Left ventricle myocardium inferior (tissue), 1 donor: Measurements from ENCODE around the gene PSENEN. TPM values are rescaled to one million over a fixed set of nuclear protein-coding genes. Genes with fewer than 3 reads are reported as not detected.

ENCODE experiments used
- DNase-seq: peaks from one replicate; pipeline ENCODE4 v3.0.0-alpha.2; 2020
- H3K27ac ChIP-seq: fragments of 200-600 bp; replicated peaks from 2 replicates; pipeline ENCODE4 v1.8.0; 2021
- H3K27me3 ChIP-seq: fragments of 200-600 bp; 2 replicates; pipeline ENCODE4 v1.8.0; 2021; ENCODE audit warnings: low read depth
- H3K36me3 ChIP-seq: fragments of 200-600 bp; 2 replicates; pipeline ENCODE4 v1.8.0; 2021
- H3K4me1 ChIP-seq: fragments of 200-600 bp; 2 replicates; pipeline ENCODE4 v1.8.0; 2021
- H3K4me3 ChIP-seq: fragments of 200-600 bp; 2 replicates; pipeline ENCODE4 v1.8.0; 2021; ENCODE audit warnings: mild to moderate bottlenecking, moderate library complexity
- H3K9me3 ChIP-seq: fragments of 200-600 bp; replicated peaks from 2 replicates; pipeline ENCODE4 v1.8.0; 2021
- CTCF ChIP-seq: fragments of 200-600 bp; IDR thresholded peaks from 2 replicates; pipeline ENCODE4 v1.8.0; 2021; ENCODE audit warnings: antibody characterized with exemption, mild to moderate bottlenecking, borderline replicate concordance
- intact Hi-C: fragments of 100-400 bp; cut with micrococcal nuclease; formaldehyde crosslinking; loops from one replicate; pipeline ENCODE4 v1.11.0; 2022
- total RNA-seq: library from RNA; stranded (reverse); fragmentation: NEBNext Ultra II Directional; extraction: Animal tissue kit (Norgen Biotek cat#: 25700); gene quantifications from one replicate; pipeline ENCODE4 v1.2.1, GENCODE V29; 2021
- donor health status: DM: no; HTN: yes; CAD: no; lungs with severe emphysema.

PSENEN gene
- total RNA-seq, 1 donor from 2014 or later = 43.1 TPM

DNA sequence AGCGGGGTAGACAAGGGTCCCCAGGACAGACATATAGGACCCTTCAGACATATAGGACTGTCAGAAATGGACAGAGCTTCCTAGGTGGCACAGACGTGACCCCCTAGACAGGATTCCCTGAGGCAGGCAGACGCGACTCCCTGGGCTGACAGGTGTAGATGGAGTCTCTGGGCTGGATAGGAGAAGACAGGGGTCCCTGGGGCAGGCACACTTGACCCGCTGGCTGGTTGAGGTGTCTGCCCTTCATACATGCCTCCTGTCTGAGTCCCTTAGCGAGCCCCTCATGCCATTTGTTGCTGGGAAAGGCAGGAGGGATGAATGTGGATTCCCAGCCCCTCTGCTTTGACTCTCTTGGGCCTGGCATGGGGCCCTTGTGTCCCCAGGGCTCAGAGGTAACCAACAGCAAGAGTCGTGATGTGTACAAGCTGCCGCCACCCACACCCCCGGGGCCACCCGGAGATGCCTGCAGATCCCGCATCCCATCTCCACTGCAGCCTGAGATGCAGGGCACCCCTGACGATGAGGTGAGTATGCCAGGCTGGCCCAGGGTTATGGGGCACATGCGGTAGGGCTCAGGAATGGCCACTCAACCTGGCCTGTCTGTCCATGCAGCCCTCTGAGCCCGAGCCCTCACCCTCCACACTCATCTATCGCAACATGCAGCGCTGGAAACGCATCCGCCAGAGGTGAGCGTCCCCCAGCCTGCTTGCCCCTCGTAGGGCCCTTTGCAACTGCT is 8.4 kb downstream of the PSENEN start:
- H3K9me3 ChIP-seq = no peaks in the 10 kb centered on the region
- no peak overlapping the region for H3K4me3 ChIP-seq
- H3K36me3 ChIP-seq = peaks cover 19% of the 10 kb centered on the region
- no peaks in the 10 kb centered on the region for H3K27me3 ChIP-seq
- DNase-seq = no peak
- intact Hi-C loops = no loop called here
- peaks cover 65% of the 10 kb centered on the region for H3K4me1 ChIP-seq
- TF ChIP-seq CTCF = no peak
- peak overlapping the region; percentile 99 for H3K27ac ChIP-seq

GRCh38 chr19:35754370-35755130 is 9.1 kb downstream of the PSENEN start:
- Histone ChIP-seq H3K36me3 (peaks cover 19% of the 10 kb centered on the region), H3K27ac (peak overlapping the region; percentile 99), H3K27me3 (no peaks in the 10 kb centered on the region), H3K9me3 (no peaks in the 10 kb centered on the region), H3K4me3 (peak overlapping the region; percentile 100), H3K4me1 (peaks cover 65% of the 10 kb centered on the region)
- DNase-seq = no peak
- no peak for TF ChIP-seq CTCF
- intact Hi-C loops = no loop called here

- Histone ChIP-seq H3K36me3 (peaks cover 19% of the 10 kb centered on the region), H3K4me1 (peaks cover 59% of the 10 kb centered on the region), H3K9me3 (no peaks in the 10 kb centered on the region), H3K4me3 (peak overlapping the region; percentile 100), H3K27ac (peak overlapping the region; percentile 99), H3K27me3 (no peaks in the 10 kb centered on the region)
- no peak for DNase-seq
- TF ChIP-seq CTCF = no peak
- intact Hi-C loops = no loop called here
Measured at GRCh38 chr19:35755131-35755549, 9.7 kb downstream of the PSENEN start.

GRCh38 chr19:35755550-35756376 is 10.3 kb downstream of the PSENEN start:
- Histone ChIP-seq H3K4me3 (peak overlapping the region; percentile 100), H3K4me1 (peaks cover 56% of the 10 kb centered on the region), H3K36me3 (peaks cover 19% of the 10 kb centered on the region), H3K27ac (peak overlapping the region; percentile 99), H3K27me3 (no peaks in the 10 kb centered on the region), H3K9me3 (no peaks in the 10 kb centered on the region)
- TF ChIP-seq CTCF = no peak
- intact Hi-C loops = no loop called here
- peak; percentile 90 for DNase-seq
